ENCODE measurements around the gene C18orf63. TPM values are rescaled to one million over a fixed set of nuclear protein-coding genes. Genes with fewer than 3 reads are reported as not detected.

C18orf63 gene
- total and polyA plus RNA-seq, 2 of the 4 experiments (the other 2 are of a cell fraction), result not detected

- Histone ChIP-seq H4K8ac (ENCODE audit: low read depth in 2 of 2, low read length in 2 of 2) (no peak overlapping the region), H3K14ac (replicated peaks; ENCODE audit: low read depth, low read length) (0 out of 2 replicates have a peak overlapping the region, but pooled peaks have one; percentile 25), H2BK20ac (ENCODE audit: low read depth, low read length) (no peak overlapping the region), H3K27me3 (ENCODE audit: control insufficient read depth, insufficient read depth, low read length) (no peaks in the 10 kb centered on the region), H2BK15ac (ENCODE audit: low read depth, low read length) (no peak overlapping the region), H3K18ac (ENCODE audit: low read depth, low read length) (no peak overlapping the region), H3K4me2 (ENCODE audit: low read depth, low read length) (no peak overlapping the region), H3K4ac (ENCODE audit: low read depth, low read length) (no peak overlapping the region), H4K91ac (ENCODE audit: insufficient read depth, low read depth, low read length) (no peak overlapping the region), H3K4me3 (ENCODE audit: insufficient read depth, low read depth, low read length) (no peak overlapping the region), H3K9me1 (ENCODE audit: insufficient read depth, low read length) (peaks cover 13% of the 10 kb centered on the region), H2AK5ac (ENCODE audit: low read depth, low read length) (no peak overlapping the region), H3K9me3 (ENCODE audit: control insufficient read depth, insufficient read depth, low read length) (no peaks in the 10 kb centered on the region), H2AK9ac (replicated peaks; ENCODE audit: low read depth, low read length, poor library complexity) (no peak overlapping the region), H2BK120ac (ENCODE audit: low read depth, low read length) (no peak overlapping the region), H3K27ac (ENCODE audit: insufficient read depth, low read length) (no peak overlapping the region), H2AFZ (replicated peaks; ENCODE audit: low read length, poor library complexity) (no peak overlapping the region), H3K56ac (ENCODE audit: extremely low read depth, insufficient read depth, low read length) (no peak overlapping the region), H2BK5ac (ENCODE audit: low read depth, low read length, poor library complexity, severe bottlenecking) (no peak overlapping the region), H3K4me1 (ENCODE audit: control insufficient read depth, insufficient read depth, low read length) (peaks cover 11% of the 10 kb centered on the region), H3K79me1 (ENCODE audit: low read depth in 1 of 2, low read length in 2 of 2) (peaks cover 12 to 55% of the 10 kb centered on the region in 2 experiments), H4K5ac (ENCODE audit: low read depth, low read length) (no peak overlapping the region), H3K36me3 (ENCODE audit: control insufficient read depth, insufficient read depth, low read length) (no peaks in the 10 kb centered on the region), H3K23ac (ENCODE audit: low read depth, low read length) (peak overlapping the region; percentile 30; the same call in 1 of the 2 replicates), H3K9ac (ENCODE audit: low read depth, low read length) (no peak overlapping the region), H4K20me1 (ENCODE audit: insufficient read depth, low read length) (peaks cover 6% of the 10 kb centered on the region; the same call in 1 of the 2 replicates)
- 60% methylated on average over 1 of the region's 10 CpGs; no CpG with 5 or more reads in 1 of the 2 experiments for WGBS, 2 experiments (ENCODE audit: extremely low coverage in 2 of 2, insufficient read length in 1 of 2)
- no peak for DNase-seq
- intact Hi-C loops (cut with micrococcal nuclease) (no loop called here), in situ Hi-C loops (cut with MboI; ENCODE audit: low sequenced_read_pairs) (no loop called here), dilution Hi-C loops (cut with HindIII; ENCODE audit: low sequenced_read_pairs, unreplicated experiment) (no loop called here)
- ChIA-PET CTCF (no interaction called here), POLR2A (ENCODE audit: unreplicated experiment) (no interaction called here)
- TF ChIP-seq MAZ (IDR thresholded peaks at IDR 0.05; ENCODE audit: borderline replicate concordance, low read depth, low read length), result no peak
- ATAC-seq (ENCODE audit: low read depth), result no peak
- no TSS peak for BruUV-seq (replicated peaks)
Measured at GRCh38 chr18:74282755-74283554, 32.7 kb upstream of the C18orf63 start.

Measured in IMR-90 (cell line).